HepG2 (cell line): ENCODE data around the gene GIPC1. TPM values are rescaled to one million over a fixed set of nuclear protein-coding genes. Genes with fewer than 3 reads are reported as not detected.
A peak's percentile ranks its signal among the peaks of the same experiment; 100 is the strongest.

Source experiments
- CEBPG ChIP-seq: IDR thresholded peaks from 2 replicates; pipeline ENCODE4 v1.6.1; 2016
- EED ChIP-seq: sonication (generic); formaldehyde crosslinking; IDR thresholded peaks from 2 replicates; pipeline ENCODE4 v1.5.0; 2020; ENCODE audit warnings: mild to moderate bottlenecking, missing genetic modification reagents
- HNF4A ChIP-seq: sonication (generic); formaldehyde crosslinking; IDR thresholded peaks from 2 replicates; pipeline ENCODE4 v1.4.0; 2020; ENCODE audit warnings: missing genetic modification reagents
- HNF4G ChIP-seq, 2 experiments: sonication (generic) in 1 of 2; formaldehyde crosslinking in 1 of 2; IDR thresholded peaks; 2 replicates each; pipeline versions ENCODE4 v1.4.0 to v1.6.1; 2011 to 2020; ENCODE audit warnings: borderline replicate concordance in 2 of 2, low read depth in 2 of 2, mild to moderate bottlenecking in 2 of 2, low read length in 1 of 2, missing genetic modification reagents in 1 of 2, moderate library complexity in 1 of 2
- JUND ChIP-seq: sonication (generic); formaldehyde crosslinking; IDR thresholded peaks from 2 replicates; pipeline ENCODE4 v1.8.0; 2022; ENCODE audit warnings: mild to moderate bottlenecking, missing genetic modification reagents
- MTA1 ChIP-seq: sonication (generic); formaldehyde crosslinking; IDR thresholded peaks from 2 replicates; pipeline ENCODE4 v1.4.0; 2020; ENCODE audit warnings: missing genetic modification reagents, mild to moderate bottlenecking, borderline replicate concordance
- MTF2 ChIP-seq: sonication (generic); formaldehyde crosslinking; IDR thresholded peaks from 2 replicates; pipeline ENCODE4 v1.5.0; 2020; ENCODE audit warnings: missing genetic modification reagents, borderline replicate concordance
- NAIF1 ChIP-seq: sonication (generic); formaldehyde crosslinking; IDR thresholded peaks from 2 replicates; pipeline ENCODE4 v1.5.0; 2020; ENCODE audit warnings: mild to moderate bottlenecking, missing genetic modification reagents, borderline replicate concordance
- NCOA1 ChIP-seq: sonication (generic); formaldehyde crosslinking; IDR thresholded peaks from 2 replicates; pipeline ENCODE4 v1.9.0; 2021; ENCODE audit warnings: missing genetic modification reagents
- TBL1XR1 ChIP-seq: fragments of 150-350 bp; IDR thresholded peaks from 2 replicates; pipeline ENCODE4 v1.6.1; 2014; ENCODE audit warnings: borderline replicate concordance, low read length; ENCODE audit not compliant: partially characterized antibody
- TSC22D2 ChIP-seq: sonication (generic); formaldehyde crosslinking; IDR thresholded peaks from 2 replicates; pipeline ENCODE4 v1.5.1; 2020; ENCODE audit warnings: missing genetic modification reagents, mild to moderate bottlenecking, borderline replicate concordance
- ZMYM3 ChIP-seq: sonication (generic); formaldehyde crosslinking; IDR thresholded peaks from 2 replicates; pipeline ENCODE4 v1.5.1; 2020; ENCODE audit warnings: mild to moderate bottlenecking, missing genetic modification reagents
- ZNF225 ChIP-seq: sonication (generic); formaldehyde crosslinking; IDR thresholded peaks from 2 replicates; pipeline ENCODE4 v1.4.0; 2020; ENCODE audit warnings: mild to moderate bottlenecking, missing genetic modification reagents
- ZNF501 ChIP-seq: sonication (generic); formaldehyde crosslinking; IDR thresholded peaks from 2 replicates; pipeline ENCODE4 v1.5.1; 2020; ENCODE audit warnings: mild to moderate bottlenecking, moderate library complexity, missing genetic modification reagents
- ZNF670 ChIP-seq: sonication (generic); formaldehyde crosslinking; IDR thresholded peaks from 2 replicates; pipeline ENCODE4 v1.8.0; 2022; ENCODE audit warnings: mild to moderate bottlenecking, missing genetic modification reagents, borderline replicate concordance
- ZNF687 ChIP-seq: sonication (generic); formaldehyde crosslinking; IDR thresholded peaks from 2 replicates; pipeline ENCODE4 v1.5.1; 2020; ENCODE audit warnings: mild to moderate bottlenecking, missing genetic modification reagents, moderate library complexity
- polyA plus RNA-seq, 8 experiments: library from polyadenylated mRNA; depleted of rRNA in 3 of 8; stranded (reverse) in 7 of 8; unstranded in 1 of 8; fragments of >200 nt; fragmentation: Illumina TruSeq in 4 of 8; extraction: Trizol in 4 of 8; gene quantifications; 2 replicates each; pipeline versions ENCODE4 v1.2.1 to v1.2.3, GENCODE V29; 2011 to 2016; ENCODE audit warnings: low read depth in 4 of 8, missing spikeins in 1 of 8, mixed read lengths in 1 of 8; ENCODE audit not compliant: insufficient read depth in 1 of 8
- total RNA-seq, 5 experiments: library from RNA; depleted of rRNA; stranded (reverse); fragments of >200 nt; fragmentation: Illumina TruSeq; extraction: Trizol; gene quantifications; 2 replicates each; pipeline ENCODE4 v1.2.3, GENCODE V29; 2016; ENCODE audit warnings: low read depth in 1 of 5
- TF ChIP-seq, protein P1 (sequence below): sonication (generic); formaldehyde crosslinking; IDR thresholded peaks from 2 replicates; pipeline ENCODE4 v1.4.0; 2020; ENCODE audit warnings: mild to moderate bottlenecking, low read depth, missing genetic modification reagents
- TF ChIP-seq, protein P2 (sequence below): sonication (generic); formaldehyde crosslinking; IDR thresholded peaks from 2 replicates; pipeline ENCODE4 v1.4.0; 2020; ENCODE audit warnings: missing genetic modification reagents, mild to moderate bottlenecking, borderline replicate concordance
- TF ChIP-seq, protein P3 (sequence below): sonication (generic); formaldehyde crosslinking; IDR thresholded peaks from 2 replicates; pipeline ENCODE4 v1.4.0; 2020; ENCODE audit warnings: mild to moderate bottlenecking, missing genetic modification reagents

The GIPC1 gene
- total and polyA plus RNA-seq, 2 of the 13 experiments (the other 11 are each of a cell fraction or from before 2014, with no cell fraction given), result 27.1 to 48.1 TPM

GRCh38 chr19:14530005-14530348 lies 34.0 kb upstream of the GIPC1 start (continued):
- TF ChIP-seq TSC22D2, result 0 out of 2 replicates have a peak, but pooled peaks have one; percentile 4
- peak; percentile 52 for TF ChIP-seq CEBPG (CRISPR knock-in tag)
- 0 out of 2 replicates have a peak, but pooled peaks have one; percentile 51 for TF ChIP-seq EED (CRISPR knock-in tag)
- TF ChIP-seq HNF4G (IDR thresholded peaks at IDR 0.05; ENCODE audit: borderline replicate concordance, low read depth, low read length), result peak; percentile 54; the same call in 1 of the 2 replicates
- TF ChIP-seq HNF4G (CRISPR knock-in tag; IDR thresholded peaks at IDR 0.05; ENCODE audit: borderline replicate concordance, low read depth), result peak; percentile 58; the same call in 1 of the 2 replicates
- peak; percentile 95 for TF ChIP-seq NAIF1 (CRISPR knock-in tag)
- TF ChIP-seq MTA1 (CRISPR knock-in tag), result peak; percentile 68; the same call in 1 of the 2 replicates
- TF ChIP-seq, protein P1, sequence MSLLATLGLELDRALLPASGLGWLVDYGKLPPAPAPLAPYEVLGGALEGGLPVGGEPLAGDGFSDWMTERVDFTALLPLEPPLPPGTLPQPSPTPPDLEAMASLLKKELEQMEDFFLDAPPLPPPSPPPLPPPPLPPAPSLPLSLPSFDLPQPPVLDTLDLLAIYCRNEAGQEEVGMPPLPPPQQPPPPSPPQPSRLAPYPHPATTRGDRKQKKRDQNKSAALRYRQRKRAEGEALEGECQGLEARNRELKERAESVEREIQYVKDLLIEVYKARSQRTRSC, result no peak
- TF ChIP-seq HNF4A (CRISPR knock-in tag), result peak; percentile 87
- TF ChIP-seq JUND, result no peak
- 0 out of 2 replicates have a peak, but pooled peaks have one; percentile 0 for TF ChIP-seq ZMYM3 (CRISPR knock-in tag)
- no peak for TF ChIP-seq MTF2 (CRISPR knock-in tag)
- TF ChIP-seq, protein P2, sequence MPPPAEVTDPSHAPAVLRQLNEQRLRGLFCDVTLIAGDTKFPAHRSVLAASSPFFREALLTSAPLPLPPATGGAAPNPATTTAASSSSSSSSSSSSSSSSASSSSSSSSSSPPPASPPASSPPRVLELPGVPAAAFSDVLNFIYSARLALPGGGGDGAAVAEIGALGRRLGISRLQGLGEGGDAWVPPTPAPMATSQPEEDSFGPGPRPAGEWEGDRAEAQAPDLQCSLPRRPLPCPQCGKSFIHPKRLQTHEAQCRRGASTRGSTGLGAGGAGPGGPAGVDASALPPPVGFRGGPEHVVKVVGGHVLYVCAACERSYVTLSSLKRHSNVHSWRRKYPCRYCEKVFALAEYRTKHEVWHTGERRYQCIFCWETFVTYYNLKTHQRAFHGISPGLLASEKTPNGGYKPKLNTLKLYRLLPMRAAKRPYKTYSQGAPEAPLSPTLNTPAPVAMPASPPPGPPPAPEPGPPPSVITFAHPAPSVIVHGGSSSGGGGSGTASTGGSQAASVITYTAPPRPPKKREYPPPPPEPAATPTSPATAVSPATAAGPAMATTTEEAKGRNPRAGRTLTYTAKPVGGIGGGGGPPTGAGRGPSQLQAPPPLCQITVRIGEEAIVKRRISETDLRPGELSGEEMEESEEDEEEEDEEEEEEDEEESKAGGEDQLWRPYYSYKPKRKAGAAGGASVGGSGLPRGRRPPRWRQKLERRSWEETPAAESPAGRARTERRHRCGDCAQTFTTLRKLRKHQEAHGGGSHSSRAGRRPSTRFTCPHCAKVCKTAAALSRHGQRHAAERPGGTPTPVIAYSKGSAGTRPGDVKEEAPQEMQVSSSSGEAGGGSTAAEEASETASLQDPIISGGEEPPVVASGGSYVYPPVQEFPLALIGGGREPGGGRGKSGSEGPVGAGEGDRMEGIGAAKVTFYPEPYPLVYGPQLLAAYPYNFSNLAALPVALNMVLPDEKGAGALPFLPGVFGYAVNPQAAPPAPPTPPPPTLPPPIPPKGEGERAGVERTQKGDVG (CRISPR knock-in tag), result no peak
- TF ChIP-seq ZNF670 (CRISPR knock-in tag), result no peak
- TF ChIP-seq TBL1XR1, result no peak
- TF ChIP-seq ZNF687 (CRISPR knock-in tag), result peak; percentile 2; the same call in 1 of the 2 replicates
- 0 out of 2 replicates have a peak, but pooled peaks have one; percentile 2 for TF ChIP-seq NCOA1 (CRISPR knock-in tag)
- TF ChIP-seq, protein P3, sequence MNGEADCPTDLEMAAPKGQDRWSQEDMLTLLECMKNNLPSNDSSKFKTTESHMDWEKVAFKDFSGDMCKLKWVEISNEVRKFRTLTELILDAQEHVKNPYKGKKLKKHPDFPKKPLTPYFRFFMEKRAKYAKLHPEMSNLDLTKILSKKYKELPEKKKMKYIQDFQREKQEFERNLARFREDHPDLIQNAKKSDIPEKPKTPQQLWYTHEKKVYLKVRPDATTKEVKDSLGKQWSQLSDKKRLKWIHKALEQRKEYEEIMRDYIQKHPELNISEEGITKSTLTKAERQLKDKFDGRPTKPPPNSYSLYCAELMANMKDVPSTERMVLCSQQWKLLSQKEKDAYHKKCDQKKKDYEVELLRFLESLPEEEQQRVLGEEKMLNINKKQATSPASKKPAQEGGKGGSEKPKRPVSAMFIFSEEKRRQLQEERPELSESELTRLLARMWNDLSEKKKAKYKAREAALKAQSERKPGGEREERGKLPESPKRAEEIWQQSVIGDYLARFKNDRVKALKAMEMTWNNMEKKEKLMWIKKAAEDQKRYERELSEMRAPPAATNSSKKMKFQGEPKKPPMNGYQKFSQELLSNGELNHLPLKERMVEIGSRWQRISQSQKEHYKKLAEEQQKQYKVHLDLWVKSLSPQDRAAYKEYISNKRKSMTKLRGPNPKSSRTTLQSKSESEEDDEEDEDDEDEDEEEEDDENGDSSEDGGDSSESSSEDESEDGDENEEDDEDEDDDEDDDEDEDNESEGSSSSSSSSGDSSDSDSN (CRISPR knock-in tag), result 0 out of 2 replicates have a peak, but pooled peaks have one; percentile 52
- 0 out of 2 replicates have a peak, but pooled peaks have one; percentile 3 for TF ChIP-seq ZNF501
- no peak; the same call in 1 of the 2 replicates for TF ChIP-seq ZNF225 (CRISPR knock-in tag)
